Loucy (cell line): ENCODE data around the gene GATA5.

ENCODE experiments used
- EZH2phosphoT487 ChIP-seq: fragments of 200-600 bp; IDR thresholded peaks from 2 replicates; pipeline ENCODE4 v1.6.1; 2018; ENCODE audit warnings: antibody characterized with exemption, mild to moderate bottlenecking, moderate library complexity, borderline replicate concordance
- TF ChIP-seq, protein P1 (sequence below): fragments of 200-600 bp; sonication (generic); conservative IDR thresholded peaks from 2 replicates; pipeline ENCODE4 v1.5.1; 2014; ENCODE audit warnings: mild to moderate bottlenecking, antibody characterized with exemption, low read length

DNA sequence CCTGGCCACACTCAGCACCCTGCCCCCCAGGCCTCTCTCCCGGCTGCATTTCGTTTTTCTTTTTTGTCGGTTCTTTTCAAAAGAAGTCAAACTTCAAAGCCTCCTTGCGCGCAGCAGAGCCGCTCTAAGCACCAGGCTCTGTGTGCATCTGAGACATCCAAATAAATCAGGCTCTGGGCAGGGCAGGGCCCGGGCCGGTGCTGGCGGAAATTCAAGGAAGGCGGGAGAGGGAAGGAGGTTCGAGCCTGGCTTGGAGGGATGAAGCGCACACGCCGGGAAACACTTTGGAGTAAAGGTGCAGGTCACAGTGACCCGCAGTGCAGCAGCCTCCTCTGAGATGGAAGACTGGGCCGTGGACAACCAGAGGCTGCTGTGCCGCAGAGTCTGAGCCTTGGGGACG, 5.8 kb downstream of the GATA5 start:
- TF ChIP-seq, protein P1, sequence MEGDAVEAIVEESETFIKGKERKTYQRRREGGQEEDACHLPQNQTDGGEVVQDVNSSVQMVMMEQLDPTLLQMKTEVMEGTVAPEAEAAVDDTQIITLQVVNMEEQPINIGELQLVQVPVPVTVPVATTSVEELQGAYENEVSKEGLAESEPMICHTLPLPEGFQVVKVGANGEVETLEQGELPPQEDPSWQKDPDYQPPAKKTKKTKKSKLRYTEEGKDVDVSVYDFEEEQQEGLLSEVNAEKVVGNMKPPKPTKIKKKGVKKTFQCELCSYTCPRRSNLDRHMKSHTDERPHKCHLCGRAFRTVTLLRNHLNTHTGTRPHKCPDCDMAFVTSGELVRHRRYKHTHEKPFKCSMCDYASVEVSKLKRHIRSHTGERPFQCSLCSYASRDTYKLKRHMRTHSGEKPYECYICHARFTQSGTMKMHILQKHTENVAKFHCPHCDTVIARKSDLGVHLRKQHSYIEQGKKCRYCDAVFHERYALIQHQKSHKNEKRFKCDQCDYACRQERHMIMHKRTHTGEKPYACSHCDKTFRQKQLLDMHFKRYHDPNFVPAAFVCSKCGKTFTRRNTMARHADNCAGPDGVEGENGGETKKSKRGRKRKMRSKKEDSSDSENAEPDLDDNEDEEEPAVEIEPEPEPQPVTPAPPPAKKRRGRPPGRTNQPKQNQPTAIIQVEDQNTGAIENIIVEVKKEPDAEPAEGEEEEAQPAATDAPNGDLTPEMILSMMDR, result no peak
- no peak for TF ChIP-seq EZH2phosphoT487
